ENCODE results near the gene TENM4. TPM values are rescaled to one million over a fixed set of nuclear protein-coding genes. Genes with fewer than 3 reads are reported as not detected.

The TENM4 gene
- total and polyA plus RNA-seq, 2 donors = 1.5 to 27.8 TPM

GRCh38 chr11:79128291-79128690 is 312.5 kb downstream of the TENM4 start:
- no peak overlapping the region for H3K27ac ChIP-seq (ENCODE audit: low read depth)
- no peak overlapping the region for H3K4me3 ChIP-seq (ENCODE audit: low read depth, low read length)
- 81% methylated on average over 3 of the region's 3 CpGs for WGBS
- no peaks in the 10 kb centered on the region for H3K36me3 ChIP-seq (ENCODE audit: insufficient read depth)
- no peak for DNase-seq (ENCODE audit: extremely low spot score)
- H3K4me1 ChIP-seq (ENCODE audit: insufficient read depth) = no peaks in the 10 kb centered on the region

- H3K27ac ChIP-seq (ENCODE audit: low read depth) = no peak overlapping the region
- no peaks in the 10 kb centered on the region for H3K36me3 ChIP-seq (ENCODE audit: insufficient read depth)
- DNase-seq (ENCODE audit: extremely low spot score) = no peak
- H3K4me1 ChIP-seq (ENCODE audit: insufficient read depth) = no peaks in the 10 kb centered on the region
- WGBS = 80% methylated on average over 3 of the region's 3 CpGs
- H3K4me3 ChIP-seq (ENCODE audit: low read depth, low read length) = no peak overlapping the region
Observed at GRCh38 chr11:79122759-79123158, 318.1 kb downstream of the TENM4 start.

- 61% methylated on average over 4 of the region's 4 CpGs for WGBS
- H3K27ac ChIP-seq (ENCODE audit: low read depth) = no peak overlapping the region
- no peaks in the 10 kb centered on the region for H3K36me3 ChIP-seq (ENCODE audit: insufficient read depth)
- no peak for DNase-seq (ENCODE audit: extremely low spot score)
- H3K4me3 ChIP-seq (ENCODE audit: low read depth, low read length) = no peak overlapping the region
- no peaks in the 10 kb centered on the region for H3K4me1 ChIP-seq (ENCODE audit: insufficient read depth)
Observed at GRCh38 chr11:79121351-79121750, 319.5 kb downstream of the TENM4 start.

- no peak overlapping the region for H3K27ac ChIP-seq (ENCODE audit: low read depth)
- DNase-seq (ENCODE audit: extremely low spot score) = peak; percentile 20
- no peak overlapping the region for H3K4me3 ChIP-seq (ENCODE audit: low read depth, low read length)
- no peaks in the 10 kb centered on the region for H3K4me1 ChIP-seq (ENCODE audit: insufficient read depth)
- H3K36me3 ChIP-seq (ENCODE audit: insufficient read depth) = no peaks in the 10 kb centered on the region
- 58% methylated on average over 8 of the region's 8 CpGs for WGBS
Observed at GRCh38 chr11:79119491-79120284, 321.1 kb downstream of the TENM4 start.

GRCh38 chr11:79117488-79117887 is 323.3 kb downstream of the TENM4 start:
- no peak overlapping the region for H3K4me3 ChIP-seq (ENCODE audit: low read depth, low read length)
- no peak overlapping the region for H3K27ac ChIP-seq (ENCODE audit: low read depth)
- 96% methylated on average over 1 of the region's 1 CpG for WGBS
- H3K4me1 ChIP-seq (ENCODE audit: insufficient read depth) = no peaks in the 10 kb centered on the region
- DNase-seq (ENCODE audit: extremely low spot score) = no peak
- no peaks in the 10 kb centered on the region for H3K36me3 ChIP-seq (ENCODE audit: insufficient read depth)

GRCh38 chr11:79116600-79116999 is 324.2 kb downstream of the TENM4 start:
- no peak for DNase-seq (ENCODE audit: extremely low spot score)
- H3K4me3 ChIP-seq (ENCODE audit: low read depth, low read length) = no peak overlapping the region
- H3K4me1 ChIP-seq (ENCODE audit: insufficient read depth) = no peaks in the 10 kb centered on the region
- 88% methylated on average over 2 of the region's 2 CpGs for WGBS
- H3K27ac ChIP-seq (ENCODE audit: low read depth) = no peak overlapping the region
- H3K36me3 ChIP-seq (ENCODE audit: insufficient read depth) = no peaks in the 10 kb centered on the region

GRCh38 chr11:79113054-79113690 is 327.7 kb downstream of the TENM4 start:
- no peaks in the 10 kb centered on the region for H3K36me3 ChIP-seq (ENCODE audit: insufficient read depth)
- H3K27ac ChIP-seq (ENCODE audit: low read depth) = no peak overlapping the region
- no peaks in the 10 kb centered on the region for H3K4me1 ChIP-seq (ENCODE audit: insufficient read depth)
- DNase-seq (ENCODE audit: extremely low spot score) = peak; percentile 39
- no peak overlapping the region for H3K4me3 ChIP-seq (ENCODE audit: low read depth, low read length)
- 67% methylated on average over 5 of the region's 5 CpGs for WGBS

GRCh38 chr11:79110796-79111195 is 330.0 kb downstream of the TENM4 start:
- Histone ChIP-seq H3K36me3 (ENCODE audit: insufficient read depth) (no peaks in the 10 kb centered on the region), H3K4me3 (ENCODE audit: low read depth, low read length) (no peak overlapping the region), H3K4me1 (ENCODE audit: insufficient read depth) (no peaks in the 10 kb centered on the region), H3K27ac (ENCODE audit: low read depth) (no peak overlapping the region)
- no peak for DNase-seq (ENCODE audit: extremely low spot score)
- 97% methylated on average over 5 of the region's 5 CpGs for WGBS

- H3K4me3 ChIP-seq (ENCODE audit: low read depth, low read length) = no peak overlapping the region
- H3K27ac ChIP-seq (ENCODE audit: low read depth) = no peak overlapping the region
- WGBS = 85% methylated on average over 3 of the region's 3 CpGs
- no peaks in the 10 kb centered on the region for H3K4me1 ChIP-seq (ENCODE audit: insufficient read depth)
- no peaks in the 10 kb centered on the region for H3K36me3 ChIP-seq (ENCODE audit: insufficient read depth)
- DNase-seq (ENCODE audit: extremely low spot score) = no peak
Observed at GRCh38 chr11:79110321-79110720, 330.5 kb downstream of the TENM4 start.

GRCh38 chr11:79108851-79109250 is 332.0 kb downstream of the TENM4 start:
- no peak for DNase-seq (ENCODE audit: extremely low spot score)
- Histone ChIP-seq H3K4me1 (ENCODE audit: insufficient read depth) (no peaks in the 10 kb centered on the region), H3K36me3 (ENCODE audit: insufficient read depth) (no peaks in the 10 kb centered on the region), H3K4me3 (ENCODE audit: low read depth, low read length) (no peak overlapping the region), H3K27ac (ENCODE audit: low read depth) (no peak overlapping the region)
- 73% methylated on average over 7 of the region's 7 CpGs for WGBS

- Histone ChIP-seq H3K4me3 (ENCODE audit: low read depth, low read length) (no peak overlapping the region), H3K4me1 (ENCODE audit: insufficient read depth) (no peaks in the 10 kb centered on the region), H3K27ac (ENCODE audit: low read depth) (no peak overlapping the region)
Observed at GRCh38 chr11:79102840-79103239, 338.0 kb downstream of the TENM4 start.

GRCh38 chr11:79101656-79102055 is 339.2 kb downstream of the TENM4 start:
- Histone ChIP-seq H3K4me1 (ENCODE audit: insufficient read depth) (no peaks in the 10 kb centered on the region), H3K27ac (ENCODE audit: low read depth) (no peak overlapping the region), H3K36me3 (ENCODE audit: insufficient read depth) (no peaks in the 10 kb centered on the region), H3K4me3 (ENCODE audit: low read depth, low read length) (no peak overlapping the region)
- no peak for DNase-seq (ENCODE audit: extremely low spot score)
- WGBS = 53% methylated on average over 2 of the region's 2 CpGs

More at GRCh38 chr11:79102840-79103239, 338.0 kb downstream of the TENM4 start:
- H3K36me3 ChIP-seq (ENCODE audit: insufficient read depth) = no peaks in the 10 kb centered on the region
- DNase-seq (ENCODE audit: extremely low spot score) = no peak
- WGBS = 67% methylated on average over 4 of the region's 4 CpGs

GRCh38 chr11:79100093-79100910 is 340.5 kb downstream of the TENM4 start:
- no peak for DNase-seq (ENCODE audit: extremely low spot score)
- no peak overlapping the region for H3K27ac ChIP-seq (ENCODE audit: low read depth)
- 64% methylated on average over 9 of the region's 9 CpGs for WGBS
- no peaks in the 10 kb centered on the region for H3K4me1 ChIP-seq (ENCODE audit: insufficient read depth)
- H3K36me3 ChIP-seq (ENCODE audit: insufficient read depth) = no peaks in the 10 kb centered on the region
- no peak overlapping the region for H3K4me3 ChIP-seq (ENCODE audit: low read depth, low read length)

Data from urinary bladder (tissue), 4 donors.